Tongue (tissue), 2 donors: ENCODE data around the gene SCAP. TPM values are rescaled to one million over a fixed set of nuclear protein-coding genes. Genes with fewer than 3 reads are reported as not detected.

Experiments
- DNase-seq: peaks from one replicate; pipeline ENCODE4 v3.0.0-alpha.2; 2015
- total RNA-seq: library from RNA; depleted of rRNA; stranded (reverse); fragments of >200 nt; gene quantifications from one replicate; pipeline ENCODE4 v1.2.3, GENCODE V29; 2014

The SCAP gene
- total RNA-seq, 1 donor from 2014 or later, result 58.6 TPM

DNA sequence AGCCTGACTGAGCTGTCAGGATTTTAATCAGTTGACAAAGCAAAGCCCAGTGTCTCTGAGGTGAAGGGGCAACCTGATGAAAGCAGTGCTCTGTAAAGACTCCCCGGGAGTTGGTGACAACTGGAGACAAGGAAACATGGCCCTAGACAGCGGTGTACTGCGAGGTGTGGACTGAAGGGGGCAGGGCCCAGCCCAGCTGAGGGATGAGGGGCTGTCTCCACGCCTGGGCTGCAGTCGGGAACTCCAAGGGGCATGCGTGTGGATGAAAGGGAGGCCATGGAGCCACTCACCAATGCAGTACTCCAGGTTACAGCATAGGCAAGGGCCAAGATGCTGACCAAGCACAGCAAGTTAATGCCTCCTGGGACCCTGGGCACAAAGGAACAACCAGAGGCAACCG is 45.1 kb downstream of the SCAP start:
- no peak for DNase-seq

DNA sequence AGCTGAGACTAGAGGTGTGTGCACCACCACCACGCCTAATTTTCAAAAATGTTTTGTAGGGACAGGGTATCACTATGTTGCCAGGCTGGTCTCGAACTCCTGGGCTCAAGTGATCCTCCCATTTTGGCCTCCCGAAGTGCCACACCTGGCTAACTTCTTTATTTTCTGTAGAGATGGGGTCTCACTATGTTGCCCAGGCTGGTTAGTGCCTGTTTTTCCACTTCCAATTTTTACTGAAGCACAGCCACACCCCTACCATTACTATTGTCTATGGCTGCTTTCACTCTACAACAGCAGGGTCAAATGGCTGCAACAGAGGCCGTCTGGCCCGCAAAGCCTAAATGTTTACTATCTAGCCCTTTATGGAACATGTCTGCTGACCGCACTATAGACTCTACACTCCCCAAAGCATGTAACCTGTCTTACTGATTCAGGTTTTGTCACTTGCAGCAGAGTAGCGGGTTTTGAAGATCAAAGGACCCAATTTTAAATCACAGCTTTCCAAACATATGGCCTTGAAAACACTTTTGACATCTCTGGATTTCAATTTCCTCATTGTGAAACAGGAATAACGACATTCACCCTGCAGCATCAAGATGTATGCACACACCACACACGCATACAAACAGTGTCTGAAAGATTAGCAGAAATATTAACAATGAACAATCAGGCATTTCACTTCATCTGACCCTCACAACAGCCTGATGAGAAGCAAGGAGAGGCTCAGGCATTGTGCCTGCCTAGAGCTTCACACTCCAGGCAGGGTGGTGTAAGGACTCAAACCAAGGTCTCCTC is 46.1 kb downstream of the SCAP start:
- DNase-seq, result no peak

DNA sequence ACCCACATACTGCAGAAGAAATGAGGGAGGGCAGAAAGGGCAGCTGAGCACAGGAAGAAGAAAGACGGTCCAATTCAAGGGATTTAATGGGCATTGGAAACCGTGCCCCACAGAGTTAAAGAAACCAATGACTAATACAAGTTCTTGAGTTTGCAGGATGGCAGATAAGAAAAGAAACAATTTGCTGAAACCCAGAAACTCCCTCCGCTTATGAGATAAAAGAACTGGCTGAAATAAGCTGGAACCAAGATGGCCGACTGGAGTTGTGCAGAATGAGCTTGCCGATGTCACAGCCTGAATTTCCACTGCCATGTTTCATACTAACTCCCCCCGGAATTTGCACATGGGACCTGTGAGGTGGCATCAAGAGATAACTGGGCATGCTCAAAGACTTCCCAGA is 47.1 kb downstream of the SCAP start:
- DNase-seq, result no peak

DNA sequence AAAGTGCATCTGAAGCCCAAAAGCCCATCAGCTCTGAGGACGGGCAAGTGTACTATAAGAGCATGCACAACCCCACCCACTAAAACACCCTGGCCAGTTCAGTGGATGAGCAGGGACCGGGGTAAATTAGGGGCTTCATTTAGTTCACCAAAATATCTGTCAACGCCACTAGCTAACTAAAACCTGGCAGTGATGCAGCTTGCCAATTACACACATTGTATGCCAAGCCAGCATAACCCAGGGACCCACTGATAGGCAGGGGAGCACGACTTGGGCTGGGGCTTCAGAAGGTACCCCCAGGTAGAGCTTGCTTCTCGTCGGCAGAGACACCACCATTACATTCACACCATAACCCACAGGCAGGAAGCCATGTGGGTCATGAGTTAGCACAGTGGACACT is 47.9 kb downstream of the SCAP start:
- no peak for DNase-seq

DNA sequence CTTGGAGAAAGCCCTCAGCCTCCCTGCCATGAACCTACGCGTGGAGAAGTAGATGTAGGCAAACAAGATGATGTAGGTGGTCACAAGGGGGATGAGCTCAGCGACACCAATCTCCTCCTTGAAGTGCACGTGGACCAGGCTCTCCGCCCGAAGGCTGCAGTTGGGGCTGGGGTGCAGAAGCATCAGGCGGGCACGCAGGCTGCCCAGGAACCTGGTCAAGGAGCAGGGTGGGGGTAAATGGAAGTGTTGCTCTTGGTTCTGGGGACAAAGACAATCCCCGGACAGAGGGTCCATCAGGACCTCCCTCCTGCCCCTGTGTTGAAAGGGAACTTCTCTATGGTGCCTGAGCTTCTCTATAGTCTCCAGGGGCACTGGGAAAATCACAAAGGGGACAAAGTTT is 49.8 kb downstream of the SCAP start:
- no peak for DNase-seq

DNA sequence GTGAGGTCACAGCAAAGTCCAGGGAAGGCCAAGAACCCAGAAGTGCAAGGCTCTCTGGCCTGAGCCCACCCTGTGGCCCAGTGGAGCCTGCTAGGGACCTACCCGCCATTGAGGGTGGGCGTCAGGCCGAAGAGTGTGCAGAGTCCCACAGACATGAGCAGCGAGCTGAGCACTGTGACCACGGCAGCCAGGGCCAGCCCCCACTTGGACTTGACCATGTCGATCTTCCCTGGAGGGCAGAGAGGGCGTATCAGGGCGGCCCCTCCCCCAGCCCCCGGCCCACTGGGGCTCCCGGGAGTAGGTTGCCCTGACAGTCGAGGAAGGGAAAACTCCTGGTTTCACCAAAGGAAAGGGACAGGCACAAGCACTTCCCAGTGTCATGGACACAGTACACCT is 50.4 kb downstream of the SCAP start:
- DNase-seq, result no peak

DNA sequence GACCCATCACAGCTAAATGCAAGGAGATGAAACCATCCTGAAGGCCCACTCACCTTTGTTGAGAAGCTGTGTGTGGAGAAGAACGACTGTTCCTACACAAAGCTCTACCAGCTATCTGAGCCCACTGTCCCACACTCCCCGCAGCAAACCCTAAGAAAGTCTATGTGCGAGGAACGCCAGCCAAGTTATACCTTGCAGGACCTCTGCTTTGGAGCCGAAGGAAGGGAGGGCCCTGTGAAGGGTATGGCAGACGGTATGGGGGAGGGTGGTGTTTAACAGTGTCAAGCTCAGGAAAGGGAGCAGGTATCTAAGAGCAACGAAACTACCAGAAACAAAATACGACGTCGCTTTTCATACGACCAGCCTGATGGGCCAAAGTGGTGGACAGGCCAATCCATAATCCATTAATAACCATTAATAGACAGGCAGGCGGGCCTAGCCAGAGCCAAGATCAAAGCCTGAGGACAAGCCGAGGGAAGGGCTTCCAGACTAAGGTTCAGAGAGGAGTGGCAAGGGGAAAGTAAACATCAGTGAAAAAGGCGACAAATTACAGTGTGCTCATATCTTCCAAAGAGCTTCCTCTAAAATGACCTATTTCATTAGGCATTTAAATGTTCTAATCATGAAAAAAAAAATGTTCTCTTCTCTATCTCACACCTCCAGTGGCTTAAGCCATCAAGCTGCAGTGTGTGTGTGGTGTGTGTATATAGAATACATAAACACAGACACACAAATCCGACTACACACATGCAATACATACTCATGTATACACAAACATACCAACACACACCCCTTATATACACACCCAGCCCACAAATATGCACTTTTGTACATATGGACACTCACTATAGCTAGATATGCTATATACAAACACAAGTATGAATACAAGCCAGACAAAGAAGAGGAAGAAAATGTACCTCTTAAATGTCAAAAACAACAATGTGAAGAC is 51.0 kb downstream of the SCAP start:
- DNase-seq, result no peak

DNA sequence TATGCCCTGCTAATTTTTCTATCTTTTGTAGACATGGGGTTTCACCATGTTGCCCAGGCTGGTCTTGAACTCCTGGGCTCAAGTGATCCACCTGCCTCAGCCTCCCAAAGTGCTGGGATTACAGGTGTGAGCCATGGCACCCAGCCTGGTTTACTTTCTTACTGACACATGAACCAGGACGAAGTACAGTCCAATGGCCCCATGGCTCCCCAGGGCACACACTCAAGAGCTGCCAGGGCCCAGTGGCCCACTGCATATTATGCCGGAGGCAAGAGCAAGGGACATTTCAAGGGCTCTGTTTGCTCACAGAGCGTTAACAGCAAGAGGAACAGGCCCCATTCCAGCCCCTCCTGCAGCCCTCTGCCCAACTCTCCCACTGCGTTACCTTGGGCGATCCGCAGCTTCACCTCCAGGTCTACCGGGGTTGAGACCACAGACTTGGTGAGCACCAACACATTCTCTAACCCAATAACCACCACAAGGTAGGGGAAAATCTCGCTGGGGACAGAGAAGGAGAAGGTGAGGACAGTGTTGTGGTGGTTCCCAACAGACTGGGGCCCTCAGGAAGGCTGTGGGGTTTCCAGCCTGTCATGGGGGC is 52.1 kb downstream of the SCAP start:
- no peak for DNase-seq

DNA sequence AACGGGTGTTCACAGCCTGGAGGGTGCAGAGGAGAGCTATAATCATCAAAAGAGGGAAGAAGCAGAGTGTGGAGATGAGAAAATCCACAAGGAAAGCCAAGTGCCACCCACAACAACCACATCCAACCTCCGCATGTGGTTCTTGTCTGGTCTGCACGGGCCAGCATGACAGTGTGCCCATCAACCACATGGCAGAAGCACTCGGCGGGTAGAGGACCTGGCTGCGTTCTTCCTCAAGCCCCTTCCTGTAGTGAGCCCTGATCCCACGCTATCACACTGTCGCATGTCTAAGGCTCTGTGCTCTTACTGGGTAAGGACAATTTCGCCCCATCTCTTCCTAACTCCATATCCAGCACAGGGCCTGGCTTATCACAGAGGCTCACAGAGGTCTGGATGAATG is 53.0 kb downstream of the SCAP start:
- DNase-seq, result no peak

DNA sequence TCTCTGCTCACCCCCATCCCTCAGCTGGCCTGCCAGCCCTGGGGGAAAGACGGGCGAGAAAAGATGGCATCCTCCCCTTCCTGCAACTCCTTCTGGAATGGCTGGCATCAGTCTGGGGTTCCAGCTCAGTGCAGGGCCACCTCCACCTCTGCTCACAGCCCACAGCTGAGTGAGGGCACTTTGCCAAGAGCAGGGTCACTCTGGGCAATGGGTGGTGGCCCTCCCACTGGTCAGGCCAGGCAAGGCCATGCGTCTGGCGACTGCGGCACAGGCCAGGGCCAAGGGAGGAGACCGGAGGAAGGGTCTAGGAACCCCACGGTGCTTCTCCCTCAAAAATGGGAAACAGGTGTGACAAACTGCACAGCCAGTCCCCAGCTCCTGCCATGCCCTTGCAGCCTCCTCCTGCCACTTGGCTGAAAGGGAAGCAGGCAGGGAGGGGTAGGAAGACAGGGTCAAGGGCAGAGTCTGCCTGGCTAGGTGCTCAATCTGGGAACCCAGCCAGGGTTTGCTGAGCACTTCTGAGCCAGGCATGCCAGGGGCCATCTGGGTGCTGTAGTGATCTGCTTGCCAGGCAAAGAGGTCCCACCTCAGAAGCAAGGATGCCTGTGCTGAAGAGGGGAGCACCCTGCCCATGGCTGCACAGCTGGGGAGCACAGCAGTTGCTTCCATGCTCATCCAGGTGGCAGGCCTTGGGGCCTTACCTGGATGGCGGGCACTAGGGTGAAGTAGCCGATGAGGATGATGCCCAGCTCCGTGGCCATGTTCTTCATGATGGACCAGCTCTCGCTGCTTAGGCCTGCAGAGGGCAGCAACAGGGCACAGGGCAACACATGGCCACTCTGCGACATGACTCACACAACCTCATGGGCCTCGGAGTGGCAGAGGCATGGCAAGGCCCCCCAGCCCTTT is 53.7 kb downstream of the SCAP start:
- DNase-seq, result no peak

DNA sequence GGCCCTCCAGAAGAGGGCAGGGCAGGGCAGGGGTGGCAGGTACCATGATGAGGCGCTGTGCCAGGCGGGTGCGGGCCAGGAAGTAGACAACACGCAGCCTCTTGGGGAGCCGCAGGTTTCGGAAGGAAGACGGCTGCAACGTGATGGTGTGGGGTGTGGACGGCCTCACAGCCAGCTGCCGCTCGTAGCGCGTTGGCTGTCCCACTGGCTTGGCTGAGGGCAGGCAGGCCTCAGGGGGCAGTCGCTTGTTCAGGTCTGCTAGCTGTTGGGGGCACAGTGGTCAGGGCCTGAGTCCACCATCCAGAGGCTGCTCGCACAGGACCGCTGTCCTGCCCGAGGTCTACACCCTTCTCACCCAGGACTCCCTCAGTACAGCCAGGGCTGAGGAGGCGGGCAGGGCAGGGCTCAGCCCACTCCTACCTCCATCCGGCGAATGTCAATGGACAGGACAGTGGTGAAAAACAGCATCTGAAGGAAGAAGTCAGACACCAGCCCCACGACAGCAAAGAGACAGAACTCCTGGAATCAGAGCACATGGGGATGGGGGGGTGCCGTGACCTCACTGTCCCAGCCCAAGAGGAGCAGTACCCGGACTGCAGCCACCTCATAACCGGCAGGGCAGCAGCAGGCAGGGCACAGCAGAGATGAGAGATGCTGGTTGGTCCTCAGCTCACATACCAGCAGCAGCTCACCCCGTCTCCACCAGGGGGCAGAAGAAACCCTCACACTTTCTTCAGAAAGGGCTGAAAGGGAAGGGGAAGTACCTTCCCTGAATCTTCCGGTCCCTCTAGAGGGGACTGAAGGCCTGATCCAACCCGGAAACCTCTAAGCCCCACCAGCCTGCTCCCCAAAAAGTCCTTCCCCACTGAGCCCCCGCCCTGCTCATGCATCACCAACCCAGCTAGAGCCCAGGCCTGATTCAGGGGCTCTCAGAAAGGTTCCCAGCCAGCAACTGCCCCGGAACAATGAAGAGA is 54.9 kb downstream of the SCAP start:
- DNase-seq, result peak; percentile 94

DNA sequence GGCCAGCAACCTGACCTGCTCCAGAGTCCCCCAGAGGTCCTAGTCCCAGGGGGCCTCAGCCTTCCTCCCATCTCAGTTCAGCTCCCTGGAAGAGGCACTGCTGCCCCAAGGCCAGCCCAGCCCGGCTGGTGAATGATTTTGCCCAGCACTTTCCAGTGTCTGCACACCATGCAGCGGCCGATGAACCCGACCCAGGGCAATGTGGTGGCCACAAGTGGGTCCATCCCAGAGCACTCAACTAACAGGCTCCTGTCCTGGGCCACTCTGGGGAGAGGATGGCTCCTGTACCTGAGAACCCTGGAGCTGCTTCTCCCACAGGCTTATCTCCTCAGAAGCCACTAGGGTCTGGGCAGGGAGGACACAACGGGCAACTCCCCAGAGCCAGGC is 55.7 kb downstream of the SCAP start:
- DNase-seq, result no peak

DNA sequence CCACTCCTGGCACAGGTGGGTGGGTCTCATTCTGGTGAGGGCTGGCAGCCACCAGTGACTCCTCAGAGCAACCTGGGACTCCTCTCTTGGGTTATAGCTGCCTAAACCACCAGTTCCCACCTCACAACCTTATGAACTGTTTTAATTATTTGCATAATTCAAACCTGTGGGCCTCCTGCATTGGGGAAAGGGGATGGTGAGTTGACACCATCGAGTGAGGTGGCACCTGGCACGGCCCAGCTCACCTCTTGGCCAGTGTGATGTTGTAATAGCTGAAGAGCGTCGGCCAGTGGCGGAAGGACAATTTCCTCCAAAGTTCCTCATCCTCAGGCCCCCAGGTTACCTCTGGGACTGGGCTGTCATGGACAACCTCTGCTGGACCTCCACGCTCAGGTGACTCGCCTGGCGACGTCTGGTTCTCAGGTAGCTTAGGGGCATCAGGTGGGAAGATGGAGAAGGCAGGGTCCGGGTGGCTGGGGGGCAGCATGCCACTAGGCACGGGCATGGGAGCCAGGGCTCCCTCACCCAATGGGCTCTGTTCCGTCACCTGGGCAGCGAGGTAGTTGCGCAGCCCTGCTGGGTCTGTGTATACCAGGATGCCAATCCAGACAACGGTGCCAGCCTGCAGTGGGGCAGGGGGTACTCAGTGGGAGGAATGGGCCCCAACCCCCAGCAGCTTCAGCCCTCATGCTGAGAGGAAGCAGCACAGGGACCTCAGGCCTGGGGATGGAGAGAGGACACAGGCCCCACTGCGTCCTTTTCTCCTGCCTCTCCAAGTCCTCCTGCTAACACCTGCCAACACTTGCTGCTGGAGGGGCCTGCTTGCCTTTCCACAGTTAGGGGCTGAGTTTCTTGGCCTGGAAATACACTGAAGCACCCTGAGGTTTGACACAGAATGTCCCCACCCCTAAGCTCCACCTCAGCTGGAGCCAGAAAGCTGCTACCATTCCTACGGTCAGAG is 56.4 kb downstream of the SCAP start:
- DNase-seq, result no peak

DNA sequence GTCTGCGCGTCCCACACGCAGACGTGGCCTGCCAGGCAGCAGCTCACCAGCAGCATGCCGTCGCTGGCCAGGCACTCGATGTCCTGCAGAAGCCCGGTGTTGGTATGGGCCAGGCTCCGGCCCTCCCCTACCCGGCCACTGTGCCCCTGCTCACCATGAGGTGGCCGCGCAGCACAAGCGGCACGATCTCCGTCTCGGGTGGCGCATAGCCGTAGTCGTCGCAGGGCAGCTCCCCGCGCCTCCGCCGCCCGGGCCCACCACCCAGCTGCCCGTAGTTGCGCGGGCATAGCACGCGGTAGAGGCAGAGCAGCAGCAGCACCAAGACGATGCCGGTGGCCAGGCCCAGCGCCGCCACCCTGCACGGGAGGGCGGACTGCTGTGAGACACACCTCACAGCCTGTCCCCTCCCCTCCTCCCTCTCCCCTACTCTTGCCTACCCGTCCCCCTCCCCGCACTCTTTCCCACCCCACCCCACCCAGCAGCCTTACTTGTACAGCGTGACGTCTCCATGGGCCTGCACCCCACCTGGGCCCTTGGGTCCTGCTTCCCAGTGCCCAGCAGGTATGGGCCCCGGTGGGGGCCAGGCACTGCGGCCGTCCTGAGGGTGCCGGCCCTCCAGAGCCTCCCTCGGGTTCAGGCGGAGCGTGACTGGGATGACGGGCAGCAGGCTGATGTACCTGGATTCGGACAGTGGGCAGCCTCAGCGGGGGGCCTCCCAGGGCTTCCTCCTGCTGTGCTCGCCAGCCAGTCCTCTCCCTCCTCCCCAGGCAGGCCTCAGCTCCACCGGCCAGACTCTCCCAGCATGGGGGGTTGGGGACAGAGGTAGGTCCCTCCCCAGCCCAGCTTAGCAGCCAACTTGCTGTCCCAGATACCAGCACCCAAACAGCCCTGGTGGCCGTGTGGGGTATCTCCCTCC is 57.3 kb downstream of the SCAP start:
- DNase-seq, result no peak

DNA sequence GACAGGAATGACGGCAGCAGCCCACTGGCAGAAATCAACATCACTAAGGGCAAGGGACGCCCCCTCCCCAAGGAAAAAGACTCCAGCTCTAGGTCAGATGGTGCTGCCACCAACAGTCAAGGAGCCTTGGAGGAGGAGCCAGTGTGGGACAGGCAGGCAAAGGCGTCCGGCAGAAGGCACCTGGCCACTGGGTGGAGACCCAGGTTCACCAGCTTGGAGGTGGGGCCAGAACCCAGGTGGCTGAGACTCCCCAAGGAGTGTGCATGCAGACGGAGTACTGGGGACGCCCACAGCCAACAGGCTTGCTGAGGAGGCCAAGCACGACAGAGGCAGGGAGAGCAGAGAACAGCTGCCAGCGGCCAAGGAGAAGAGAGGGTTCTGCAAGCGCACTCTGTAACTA is 59.7 kb downstream of the SCAP start:
- DNase-seq, result no peak

DNA sequence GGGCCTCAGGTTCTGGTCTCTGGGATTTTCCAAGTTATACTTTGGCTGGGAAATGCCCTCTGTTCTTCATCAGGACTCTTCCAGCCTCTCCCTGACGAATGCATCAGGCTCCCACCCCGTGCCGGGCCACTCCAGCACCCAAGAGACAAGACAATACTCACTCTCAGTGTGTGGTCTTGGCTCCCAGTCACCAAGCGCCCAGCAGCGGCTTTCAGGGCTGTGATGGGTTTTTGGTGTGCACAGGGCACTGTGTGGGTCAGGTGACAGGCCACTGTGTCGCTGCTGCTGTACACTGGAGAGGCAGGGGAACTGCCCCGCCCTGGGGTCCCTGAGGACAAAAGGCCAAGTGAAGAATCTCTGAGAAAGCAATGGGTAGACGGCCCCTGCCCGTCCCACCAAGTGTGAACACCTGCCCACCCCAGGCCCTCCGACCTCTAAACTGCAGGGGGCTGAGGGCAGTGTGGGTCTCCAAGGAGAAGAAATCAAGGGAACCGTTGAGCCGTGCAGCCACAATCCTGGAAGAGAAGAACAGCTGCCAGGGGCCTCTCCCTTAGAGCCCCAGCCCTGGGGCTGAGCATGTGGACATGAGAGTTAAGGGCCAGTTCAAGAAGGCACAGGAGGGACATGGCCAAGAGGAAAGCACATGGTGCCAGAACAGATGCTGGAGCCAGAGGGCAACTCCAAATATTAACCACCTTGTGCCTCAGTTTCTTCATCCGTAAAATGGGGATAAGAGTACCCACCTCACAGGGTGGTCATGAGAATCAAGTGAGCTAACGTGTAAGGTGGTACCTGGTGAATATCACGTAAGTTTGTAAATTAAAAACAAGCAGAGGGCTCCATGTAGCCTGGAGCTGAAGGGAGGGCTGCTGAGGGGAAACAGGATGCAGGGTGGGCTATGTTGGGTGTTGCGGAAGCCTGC is 60.8 kb downstream of the SCAP start:
- DNase-seq, result peak; percentile 15

DNA sequence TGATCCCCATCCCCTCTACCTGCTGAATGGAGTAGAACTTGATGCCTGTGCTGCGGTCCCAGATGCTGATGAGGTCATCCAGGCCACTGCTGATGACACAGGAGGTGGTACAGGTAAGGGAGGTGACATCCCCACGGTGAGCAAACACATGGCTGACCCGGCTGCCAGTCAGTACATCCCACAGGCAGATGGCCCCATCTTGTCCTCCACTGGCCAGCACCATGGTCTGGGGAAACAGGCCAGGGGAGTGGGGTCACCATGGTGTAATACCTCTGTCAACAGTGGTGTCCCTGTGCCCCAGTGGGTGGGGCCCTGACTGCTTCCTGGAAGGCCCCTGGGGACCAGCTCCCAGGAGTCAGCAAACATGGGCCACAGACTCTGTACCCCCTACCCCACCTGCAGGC is 61.6 kb downstream of the SCAP start:
- DNase-seq, result no peak
